Measurements from ENCODE around the gene PAH. TPM values are rescaled to one million over a fixed set of nuclear protein-coding genes. Genes with fewer than 3 reads are reported as not detected.

Gene PAH
- total and polyA plus RNA-seq, 7 donors: 0.03 to 0.62 (median 0.30) TPM; not detected in 4

GRCh38 chr12:102921240-102921639, 4.2 kb upstream of the PAH start:
- peaks cover 0 to 12% (median 0%) of the 10 kb centered on the region in 3 donors for H3K27me3 ChIP-seq (ENCODE audit: insufficient read depth in 3 of 3, low read length in 2 of 3)

GRCh38 chr12:102920271-102920670, 3.2 kb upstream of the PAH start:
- no peak for ATAC-seq
- Histone ChIP-seq H3K36me3 (ENCODE audit: insufficient read depth in 1 of 2, low read depth in 1 of 2) (no peaks in the 10 kb centered on the region), H3K27me3 (ENCODE audit: insufficient read depth in 3 of 3, low read length in 2 of 3) (peaks cover 0 to 12% (median 0%) of the 10 kb centered on the region in 3 donors), H3K27ac (no peak overlapping the region), H3K9me3 (no peaks in the 10 kb centered on the region), H3K4me3 (no peak overlapping the region), H3K4me1 (no peaks in the 10 kb centered on the region)
- intact Hi-C loops (cut with DNase I): no loop called here
- TF ChIP-seq CTCF (IDR thresholded peaks at IDR 0.05): no peak
- no peak for DNase-seq

More at GRCh38 chr12:102921240-102921639, 4.2 kb upstream of the PAH start:
- H3K27ac ChIP-seq: no peak overlapping the region
- DNase-seq (no peak), ATAC-seq (no peak)
- no peak overlapping the region for H3K4me3 ChIP-seq
- no peaks in the 10 kb centered on the region for H3K4me1 ChIP-seq
- intact Hi-C loops (cut with DNase I): no loop called here
- TF ChIP-seq CTCF (IDR thresholded peaks at IDR 0.05): no peak
- H3K36me3 ChIP-seq (ENCODE audit: insufficient read depth in 1 of 2, low read depth in 1 of 2): no peaks in the 10 kb centered on the region
- no peaks in the 10 kb centered on the region for H3K9me3 ChIP-seq

DNA sequence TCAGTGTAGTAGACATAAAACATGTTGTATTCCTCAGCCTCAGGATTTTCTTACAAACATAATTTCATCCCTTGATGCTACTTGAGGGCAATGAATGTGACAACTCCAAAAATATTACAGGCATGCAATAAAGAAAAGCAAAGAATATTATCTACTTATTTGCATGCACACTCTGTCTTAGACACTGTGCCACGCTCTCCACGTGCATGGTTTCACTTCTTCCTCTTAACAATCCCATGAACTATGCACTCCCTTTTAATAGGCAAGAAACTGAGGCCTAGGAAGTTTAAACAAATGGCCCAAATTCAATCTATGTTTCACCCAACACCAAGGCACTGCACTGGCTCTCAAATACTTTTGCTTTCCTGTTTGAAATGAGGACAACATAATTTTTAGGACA, 1.8 kb upstream of the PAH start:
- Histone ChIP-seq H3K4me1 (no peaks in the 10 kb centered on the region), H3K27ac (no peak overlapping the region), H3K9me3 (no peaks in the 10 kb centered on the region), H3K4me3 (no peak overlapping the region), H3K36me3 (ENCODE audit: insufficient read depth in 1 of 2, low read depth in 1 of 2) (no peaks in the 10 kb centered on the region), H3K27me3 (ENCODE audit: insufficient read depth in 3 of 3, low read length in 2 of 3) (peaks cover 0 to 12% (median 0%) of the 10 kb centered on the region in 3 donors)
- ATAC-seq (no peak), DNase-seq (no peak)
- 62 to 72% (median 64%) methylated on average over 2 of the region's 2 CpGs for WGBS, 3 donors
- intact Hi-C loops (cut with DNase I): no loop called here
- no peak for TF ChIP-seq CTCF (IDR thresholded peaks at IDR 0.05)

- no peak for DNase-seq
- TF ChIP-seq CTCF (IDR thresholded peaks at IDR 0.05): no peak
- Histone ChIP-seq H3K9me3 (no peaks in the 10 kb centered on the region), H3K36me3 (ENCODE audit: insufficient read depth in 1 of 2, low read depth in 1 of 2) (no peaks in the 10 kb centered on the region), H3K27ac (no peak overlapping the region), H3K4me1 (no peaks in the 10 kb centered on the region), H3K4me3 (no peak overlapping the region), H3K27me3 (ENCODE audit: insufficient read depth in 3 of 3, low read length in 2 of 3) (peaks cover 0 to 12% (median 0%) of the 10 kb centered on the region in 3 donors)
- ATAC-seq: no peak
- intact Hi-C loops (cut with DNase I): no loop called here
- 45 to 62% (median 55%) methylated on average over 5 of the region's 5 CpGs for WGBS, 3 donors
These were observed 605 bp downstream of the PAH start for GRCh38 chr12:102916252-102917025.

Measured in psoas muscle (tissue), 8 donors.